IMR-90 (cell line): Measurements from ENCODE around the gene TMF1. TPM values are rescaled to one million over a fixed set of nuclear protein-coding genes. Genes with fewer than 3 reads are reported as not detected.

Experiments
- ATAC-seq: fragments of 200-7000 bp; cut with Tn5 transposase; 2 replicates; pipeline ENCODE4 v1.9.1; 2020; ENCODE audit warnings: low read depth, mild to moderate bottlenecking, moderate library complexity
- BruUV-seq: library from RNA; stranded (reverse); fragments of 400-500 nt; replicated peaks from 2 replicates; lab custom pipeline; 2021; lab: Mats Ljungman, UMichigan
- CTCF ChIA-PET: fragments of 300-600 bp; formaldehyde crosslinking; extraction: SDS; loops from one replicate; lab custom pipeline; 2021; ENCODE audit warnings: antibody characterized with exemption; lab: Yijun Ruan, JAX
- POLR2A ChIA-PET: fragments of 300-600 bp; sonication (Branson Sonifier 250); formaldehyde crosslinking; loops from one replicate; lab custom pipeline; 2022; ENCODE audit warnings: antibody characterized with exemption; ENCODE audit not compliant: unreplicated experiment; lab: Charles Lee
- DNase-seq: peaks from one replicate; pipeline ENCODE4 v3.0.0; 2013
- H2AFZ ChIP-seq: replicated peaks from 2 replicates; pipeline ENCODE3; 2013; ENCODE audit warnings: low read length, mild to moderate bottlenecking; ENCODE audit not compliant: poor library complexity
- H2AK5ac ChIP-seq: 2 replicates; pipeline ENCODE4 v1.6.1; 2013; ENCODE audit warnings: low read depth, low read length, inconsistent platforms
- H2AK9ac ChIP-seq: replicated peaks from 2 replicates; pipeline ENCODE3; 2013; ENCODE audit warnings: mild to moderate bottlenecking, low read depth, low read length, moderate library complexity; ENCODE audit not compliant: poor library complexity
- H2BK120ac ChIP-seq: 2 replicates; pipeline ENCODE4 v1.6.1; 2013; ENCODE audit warnings: low read depth, low read length, inconsistent platforms
- H2BK15ac ChIP-seq: 3 replicates; pipeline ENCODE4 v1.6.1; 2013; ENCODE audit warnings: low read depth, low read length, inconsistent platforms
- H2BK20ac ChIP-seq: 2 replicates; pipeline ENCODE4 v1.6.1; 2013; ENCODE audit warnings: low read depth, mild to moderate bottlenecking, inconsistent platforms, low read length, moderate library complexity
- H2BK5ac ChIP-seq: 2 replicates; pipeline ENCODE4 v1.6.1; 2013; ENCODE audit warnings: mild to moderate bottlenecking, low read depth, low read length, inconsistent platforms; ENCODE audit not compliant: poor library complexity, severe bottlenecking
- H3K14ac ChIP-seq: replicated peaks from 2 replicates; pipeline ENCODE4 v1.6.1; 2013; ENCODE audit warnings: low read depth, low read length, inconsistent platforms
- H3K18ac ChIP-seq: 2 replicates; pipeline ENCODE4 v1.6.1; 2013; ENCODE audit warnings: low read depth, low read length, control low read depth
- H3K23ac ChIP-seq: 2 replicates; pipeline ENCODE4 v1.6.1; 2013; ENCODE audit warnings: low read depth, low read length, inconsistent platforms
- H3K27ac ChIP-seq: 2 replicates; pipeline ENCODE4 v1.5.1; 2013; ENCODE audit warnings: mild to moderate bottlenecking, control low read depth, low read length; ENCODE audit not compliant: insufficient read depth
- H3K27me3 ChIP-seq: 2 replicates; pipeline ENCODE4 v1.6.1; 2013; ENCODE audit warnings: low read length; ENCODE audit not compliant: control insufficient read depth, insufficient read depth
- H3K36me3 ChIP-seq: 2 replicates; pipeline ENCODE4 v1.6.1; 2013; ENCODE audit warnings: low read length, mixed read lengths; ENCODE audit not compliant: control insufficient read depth, insufficient read depth
- H3K4ac ChIP-seq: 2 replicates; pipeline ENCODE4 v1.6.1; 2013; ENCODE audit warnings: low read depth, low read length, inconsistent platforms
- H3K4me1 ChIP-seq: 2 replicates; pipeline ENCODE4 v1.6.1; 2013; ENCODE audit warnings: low read length, mixed read lengths; ENCODE audit not compliant: control insufficient read depth, insufficient read depth
- H3K4me2 ChIP-seq: 2 replicates; pipeline ENCODE4 v1.6.1; 2013; ENCODE audit warnings: low read depth, mild to moderate bottlenecking, control low read depth, low read length, moderate library complexity
- H3K4me3 ChIP-seq: 2 replicates; pipeline ENCODE4 v1.5.1; 2013; ENCODE audit warnings: low read depth, mild to moderate bottlenecking, control low read depth, low read length, moderate library complexity; ENCODE audit not compliant: insufficient read depth
- H3K56ac ChIP-seq: 2 replicates; pipeline ENCODE4 v1.6.1; 2013; ENCODE audit warnings: low read length, inconsistent platforms; ENCODE audit not compliant: insufficient read depth; ENCODE audit errors: extremely low read depth
- H3K79me1 ChIP-seq, 2 experiments: 2 replicates each; pipeline ENCODE4 v1.6.1; 2013; ENCODE audit warnings: low read length in 2 of 2, inconsistent platforms in 1 of 2, low read depth in 1 of 2
- H3K9ac ChIP-seq: 2 replicates; pipeline ENCODE4 v1.6.1; 2013; ENCODE audit warnings: low read depth, low read length, control low read depth
- H3K9me1 ChIP-seq: 2 replicates; pipeline ENCODE4 v1.6.1; 2013; ENCODE audit warnings: low read length, inconsistent platforms; ENCODE audit not compliant: insufficient read depth
- H3K9me3 ChIP-seq: 2 replicates; pipeline ENCODE4 v1.6.1; 2013; ENCODE audit warnings: low read length; ENCODE audit not compliant: control insufficient read depth, insufficient read depth
- H4K20me1 ChIP-seq: 2 replicates; pipeline ENCODE4 v1.6.1; 2013; ENCODE audit warnings: low read length, inconsistent platforms; ENCODE audit not compliant: insufficient read depth
- H4K5ac ChIP-seq: 2 replicates; pipeline ENCODE4 v1.6.1; 2013; ENCODE audit warnings: mild to moderate bottlenecking, low read depth, low read length, control low read depth
- H4K8ac ChIP-seq, 2 experiments: 2 replicates each; pipeline ENCODE4 v1.6.1; 2013; ENCODE audit warnings: low read depth in 2 of 2, low read length in 2 of 2, control low read depth in 1 of 2, inconsistent platforms in 1 of 2
- H4K91ac ChIP-seq: 2 replicates; pipeline ENCODE4 v1.6.1; 2013; ENCODE audit warnings: low read depth, low read length, inconsistent platforms; ENCODE audit not compliant: insufficient read depth
- CTCF ChIP-seq: conservative IDR thresholded peaks from 2 replicates; pipeline ENCODE4 v1.5.1; 2012; ENCODE audit warnings: mild to moderate bottlenecking, low read depth, low read length, improper control_type of control experiment
- ELK1 ChIP-seq: fragments of 150-350 bp; IDR thresholded peaks from 2 replicates; pipeline ENCODE4 v1.6.1; 2016; ENCODE audit warnings: low read depth, mild to moderate bottlenecking, low read length, moderate library complexity, borderline replicate concordance
- FOS ChIP-seq: fragments of 150-350 bp; IDR thresholded peaks from 2 replicates; pipeline ENCODE4 v1.6.1; 2016; ENCODE audit warnings: low read depth, low read length
- MAFK ChIP-seq: IDR thresholded peaks from 2 replicates; pipeline ENCODE4 v1.6.1; 2012; ENCODE audit warnings: low read depth, low read length, improper control_type of control experiment
- MXI1 ChIP-seq: IDR thresholded peaks from 2 replicates; pipeline ENCODE4 v1.6.1; 2012; ENCODE audit warnings: low read depth, mild to moderate bottlenecking, low read length, moderate library complexity, borderline replicate concordance
- NFE2L2 ChIP-seq: fragments of 150-350 bp; IDR thresholded peaks from 2 replicates; pipeline ENCODE4 v1.6.1; 2016; ENCODE audit warnings: low read depth, mild to moderate bottlenecking, low read length
- POLR2A ChIP-seq: IDR thresholded peaks from 2 replicates; pipeline ENCODE4 v1.6.1; 2012; ENCODE audit warnings: mild to moderate bottlenecking, low read depth, low read length
- RCOR1 ChIP-seq: IDR thresholded peaks from 2 replicates; pipeline ENCODE4 v1.6.1; 2012; ENCODE audit warnings: mild to moderate bottlenecking, low read length, improper control_type of control experiment; ENCODE audit not compliant: insufficient replicate concordance
- SMC3 ChIP-seq: fragments of 150-350 bp; IDR thresholded peaks from 2 replicates; pipeline ENCODE4 v1.6.1; 2016; ENCODE audit warnings: low read depth, mild to moderate bottlenecking, antibody characterized with exemption, low read length, moderate library complexity
- WGBS, 2 experiments: methylation state at CpG; one replicate each; pipeline versions ENCODE4 v1.1.5 to v1.1.7; 2013; ENCODE audit warnings: missing lambda C conversion rate in 2 of 2; ENCODE audit not compliant: insufficient read length in 1 of 2; ENCODE audit errors: extremely low coverage in 2 of 2; 5-methylcytosine and 5-hydroxymethylcytosine counted together
- dilution Hi-C: fragments of 300-500 bp; cut with HindIII; formaldehyde crosslinking; loops from one replicate; pipeline ENCODE4 v1.14.3; 2018; ENCODE audit warnings: low sequenced_read_pairs; ENCODE audit not compliant: unreplicated experiment
- in situ Hi-C: fragments of 300-500 bp; cut with MboI; formaldehyde crosslinking; loops from 3 replicates; pipeline ENCODE4 v1.14.3; 2019; ENCODE audit warnings: low sequenced_read_pairs, inconsistent platforms, mixed read lengths
- intact Hi-C: fragments of 100-400 bp; cut with micrococcal nuclease; formaldehyde crosslinking; loops from 2 replicates; pipeline ENCODE4 v1.10.0; 2022
- polyA plus RNA-seq, 3 experiments: library from polyadenylated mRNA; depleted of rRNA; stranded (reverse); fragments of >200 nt; gene quantifications; 2 replicates each; pipeline ENCODE4 v1.2.3, GENCODE V29; 2012; ENCODE audit warnings: low replicate concordance in 1 of 3
- total RNA-seq: library from RNA; depleted of rRNA; stranded (reverse); fragments of >200 nt; gene quantifications from 2 replicates; pipeline ENCODE4 v1.2.3, GENCODE V29; 2012
- TF ChIP-seq, protein P1 (sequence below): fragments of 150-350 bp; IDR thresholded peaks from 2 replicates; pipeline ENCODE4 v1.6.1; 2017; ENCODE audit warnings: mild to moderate bottlenecking, antibody characterized with exemption, low read length, low read depth

The TMF1 gene
- total and polyA plus RNA-seq, 2 of the 4 experiments (the other 2 are of a cell fraction): 12.4 to 39.1 TPM

DNA sequence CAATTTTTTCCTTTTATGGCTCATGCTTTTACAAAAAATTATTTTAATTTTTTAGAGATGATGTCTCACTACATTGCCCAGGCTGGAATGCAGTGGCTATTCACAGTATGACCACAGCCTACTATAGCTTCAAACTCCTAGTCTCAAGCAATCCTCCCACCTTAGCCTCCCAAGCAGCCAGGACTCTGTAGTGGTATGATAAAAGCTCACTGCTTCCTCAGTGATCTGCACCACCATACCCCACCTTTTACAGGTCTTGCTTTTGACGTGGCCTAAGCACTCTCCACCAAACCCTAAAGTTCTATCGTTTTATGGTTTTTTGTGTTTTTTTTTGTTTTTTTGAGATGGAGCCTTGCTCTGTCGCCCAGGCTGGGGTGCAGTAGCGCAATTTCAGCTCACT is 14.0 kb upstream of the TMF1 start:
- ChIA-PET POLR2A (no interaction called here), CTCF (no interaction called here)
- TF ChIP-seq, protein P1, sequence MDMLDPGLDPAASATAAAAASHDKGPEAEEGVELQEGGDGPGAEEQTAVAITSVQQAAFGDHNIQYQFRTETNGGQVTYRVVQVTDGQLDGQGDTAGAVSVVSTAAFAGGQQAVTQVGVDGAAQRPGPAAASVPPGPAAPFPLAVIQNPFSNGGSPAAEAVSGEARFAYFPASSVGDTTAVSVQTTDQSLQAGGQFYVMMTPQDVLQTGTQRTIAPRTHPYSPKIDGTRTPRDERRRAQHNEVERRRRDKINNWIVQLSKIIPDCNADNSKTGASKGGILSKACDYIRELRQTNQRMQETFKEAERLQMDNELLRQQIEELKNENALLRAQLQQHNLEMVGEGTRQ: no peak
- no peak for TF ChIP-seq MAFK
- TF ChIP-seq MXI1: no peak
- TF ChIP-seq RCOR1: no peak
- TF ChIP-seq ELK1: no peak
- TF ChIP-seq FOS: no peak
- no peak for TF ChIP-seq SMC3
- no peak for TF ChIP-seq POLR2A
- TF ChIP-seq NFE2L2: no peak
- no peak for TF ChIP-seq CTCF
- no peak overlapping the region for H2BK5ac ChIP-seq
- no peak overlapping the region; the same call in 1 of the 2 replicates for H2AK5ac ChIP-seq
- H2BK120ac ChIP-seq: no peak overlapping the region
- H3K4me1 ChIP-seq: 0 out of 2 replicates have a peak, but pooled peaks cover 2% of the 10 kb centered on the region
- peak; percentile 37 for ATAC-seq
- H4K8ac ChIP-seq: no peak overlapping the region
- no peak overlapping the region for H3K18ac ChIP-seq
- peak overlapping the region; percentile 15; the same call in 1 of the 2 replicates for H3K23ac ChIP-seq
- H2AK9ac ChIP-seq: no peak overlapping the region
- H3K4me3 ChIP-seq: no peak overlapping the region
- H2BK20ac ChIP-seq: no peak overlapping the region
- no peak for DNase-seq
- H3K27me3 ChIP-seq: no peaks in the 10 kb centered on the region
- H3K9ac ChIP-seq: no peak overlapping the region
- H3K36me3 ChIP-seq: peaks cover 18% of the 10 kb centered on the region
- dilution Hi-C loops: no loop called here
- no peak overlapping the region for H4K91ac ChIP-seq
- H2BK15ac ChIP-seq: no peak overlapping the region
- intact Hi-C loops: no loop called here
- H3K14ac ChIP-seq: no peak overlapping the region
- WGBS, 2 experiments: 100% methylated on average over 1 of the region's 4 CpGs; no CpG with 5 or more reads in 1 of the 2 experiments
- H3K56ac ChIP-seq: no peak overlapping the region
- H3K9me1 ChIP-seq: peaks cover 4% of the 10 kb centered on the region; the same call in 1 of the 2 replicates
- in situ Hi-C loops: no loop called here
- H4K20me1 ChIP-seq: no peaks in the 10 kb centered on the region
- H3K79me1 ChIP-seq: peaks cover 7 to 12% of the 10 kb centered on the region in 2 experiments; a peak in 3 of 4 replicates
- H4K5ac ChIP-seq: peak overlapping the region; percentile 63; the same call in 1 of the 2 replicates
- no peaks in the 10 kb centered on the region for H3K9me3 ChIP-seq
- no peak overlapping the region for H2AFZ ChIP-seq
- no peak overlapping the region for H3K27ac ChIP-seq
- H3K4me2 ChIP-seq: no peak overlapping the region
- no peak overlapping the region for H3K4ac ChIP-seq
- BruUV-seq: no TSS peak
